Chondrocyte (in vitro differentiated cells): Measurements from ENCODE around the gene MAFB. TPM values are rescaled to one million over a fixed set of nuclear protein-coding genes. Genes with fewer than 3 reads are reported as not detected.

Experiments
- DNase-seq: peaks from one replicate; pipeline ENCODE4 v3.0.0; 2021; ENCODE audit warnings: mixed read lengths, low spot score
- H3K27ac Mint-ChIP-seq: one replicate; pipeline ENCODE4 v1.8.0; 2021; ENCODE audit warnings: mild to moderate bottlenecking, moderate library complexity, mixed read lengths; ENCODE audit not compliant: unreplicated experiment
- H3K27me3 Mint-ChIP-seq: 2 replicates; pipeline ENCODE4 v1.8.0; 2021; ENCODE audit warnings: low read depth, mixed read lengths
- H3K36me3 Mint-ChIP-seq: 2 replicates; pipeline ENCODE4 v1.8.0; 2021; ENCODE audit warnings: low read depth, mixed read lengths
- H3K4me1 Mint-ChIP-seq: 2 replicates; pipeline ENCODE4 v1.8.0; 2021; ENCODE audit warnings: low read depth, mild to moderate bottlenecking, mixed read lengths
- H3K4me3 Mint-ChIP-seq: one replicate; pipeline ENCODE4 v1.8.0; 2021; ENCODE audit warnings: mild to moderate bottlenecking, moderate library complexity, mixed read lengths; ENCODE audit not compliant: unreplicated experiment
- H3K9me3 Mint-ChIP-seq: 2 replicates; pipeline ENCODE4 v1.8.0; 2021; ENCODE audit warnings: low read depth, mixed read lengths
- total RNA-seq: library from RNA; stranded (reverse); gene quantifications from 3 replicates; pipeline ENCODE4 v1.2.1, GENCODE V29; 2021
- TF ChIP-seq, protein P1 (sequence below): fragments of 200-600 bp; sonication (generic); IDR thresholded peaks from 2 replicates; pipeline ENCODE4 v1.5.0; 2021; ENCODE audit warnings: antibody characterized with exemption, mild to moderate bottlenecking, moderate library complexity

Gene MAFB
- total RNA-seq, 1 donor from 2014 or later: 4.2 TPM

DNA sequence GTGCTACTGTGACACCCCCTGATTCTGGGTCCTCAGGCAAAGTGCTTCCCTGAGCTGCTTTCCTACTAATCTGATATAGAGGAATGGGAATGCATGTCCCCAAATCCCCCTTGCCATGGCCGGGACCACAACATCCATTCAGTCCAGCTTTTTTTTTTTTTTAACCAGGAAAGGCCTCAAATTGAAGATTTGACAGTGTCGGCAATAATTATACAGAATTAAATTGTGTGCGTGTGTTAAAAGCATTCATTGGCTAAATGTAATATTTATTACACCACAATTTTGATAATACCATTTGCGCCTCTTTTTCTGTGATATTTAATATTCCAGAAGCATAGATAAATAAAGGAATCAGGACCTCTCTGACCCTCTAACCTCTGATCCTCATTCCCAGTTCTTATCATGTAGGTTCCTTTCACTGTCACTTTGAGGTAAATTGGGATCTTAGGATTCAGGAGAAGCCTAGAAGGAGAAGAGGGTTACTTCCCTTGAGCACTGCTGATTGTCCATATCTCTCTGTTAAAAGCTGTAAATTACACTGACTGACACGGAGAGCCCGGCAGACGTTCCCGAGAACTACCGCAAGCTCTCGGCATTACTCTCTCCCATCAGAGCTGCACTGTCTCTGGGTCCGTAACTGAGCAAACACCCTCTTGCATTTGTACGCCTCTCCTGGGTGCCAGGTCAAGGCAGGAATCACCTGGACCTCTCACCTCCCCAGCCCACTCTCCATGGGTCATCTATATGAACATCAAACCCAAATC lies 29.4 kb upstream of the MAFB start:
- TF ChIP-seq, protein P1, sequence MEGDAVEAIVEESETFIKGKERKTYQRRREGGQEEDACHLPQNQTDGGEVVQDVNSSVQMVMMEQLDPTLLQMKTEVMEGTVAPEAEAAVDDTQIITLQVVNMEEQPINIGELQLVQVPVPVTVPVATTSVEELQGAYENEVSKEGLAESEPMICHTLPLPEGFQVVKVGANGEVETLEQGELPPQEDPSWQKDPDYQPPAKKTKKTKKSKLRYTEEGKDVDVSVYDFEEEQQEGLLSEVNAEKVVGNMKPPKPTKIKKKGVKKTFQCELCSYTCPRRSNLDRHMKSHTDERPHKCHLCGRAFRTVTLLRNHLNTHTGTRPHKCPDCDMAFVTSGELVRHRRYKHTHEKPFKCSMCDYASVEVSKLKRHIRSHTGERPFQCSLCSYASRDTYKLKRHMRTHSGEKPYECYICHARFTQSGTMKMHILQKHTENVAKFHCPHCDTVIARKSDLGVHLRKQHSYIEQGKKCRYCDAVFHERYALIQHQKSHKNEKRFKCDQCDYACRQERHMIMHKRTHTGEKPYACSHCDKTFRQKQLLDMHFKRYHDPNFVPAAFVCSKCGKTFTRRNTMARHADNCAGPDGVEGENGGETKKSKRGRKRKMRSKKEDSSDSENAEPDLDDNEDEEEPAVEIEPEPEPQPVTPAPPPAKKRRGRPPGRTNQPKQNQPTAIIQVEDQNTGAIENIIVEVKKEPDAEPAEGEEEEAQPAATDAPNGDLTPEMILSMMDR: no peak
- no peak overlapping the region for H3K27ac Mint-ChIP-seq
- no peaks in the 10 kb centered on the region for H3K36me3 Mint-ChIP-seq
- no peaks in the 10 kb centered on the region for H3K4me1 Mint-ChIP-seq
- no peak for DNase-seq
- peaks cover 31% of the 10 kb centered on the region for H3K27me3 Mint-ChIP-seq
- H3K9me3 Mint-ChIP-seq: no peaks in the 10 kb centered on the region
- no peak overlapping the region for H3K4me3 Mint-ChIP-seq

GRCh38 chr20:40717343-40717865 lies 28.4 kb upstream of the MAFB start:
- no peak for DNase-seq
- Mint-ChIP-seq H3K36me3 (no peaks in the 10 kb centered on the region), H3K27ac (no peak overlapping the region), H3K9me3 (no peaks in the 10 kb centered on the region), H3K4me3 (no peak overlapping the region), H3K27me3 (peaks cover 36% of the 10 kb centered on the region), H3K4me1 (no peaks in the 10 kb centered on the region)
- TF ChIP-seq, protein P1: no peak

DNA sequence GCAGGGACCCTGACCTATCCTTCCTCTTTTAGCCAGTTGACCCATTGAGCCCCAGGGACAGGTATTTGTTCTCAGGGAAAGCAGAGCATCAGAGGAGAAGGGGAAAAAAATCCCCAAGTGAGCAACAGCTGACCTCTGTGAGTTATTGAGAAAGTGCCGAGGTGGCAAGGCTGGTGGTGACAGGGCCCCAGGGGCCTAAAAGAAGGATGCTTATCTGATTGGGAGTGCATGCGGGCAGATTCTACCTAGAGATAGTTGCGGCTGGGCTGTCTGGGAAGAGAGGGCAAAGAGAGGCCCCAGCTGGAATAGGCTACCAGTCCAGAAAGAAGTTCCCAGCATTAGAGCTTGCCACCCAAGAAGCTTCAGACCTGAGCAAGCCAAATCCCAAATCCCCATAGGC lies 26.5 kb upstream of the MAFB start:
- Mint-ChIP-seq H3K36me3 (no peaks in the 10 kb centered on the region), H3K4me1 (no peaks in the 10 kb centered on the region), H3K4me3 (no peak overlapping the region), H3K27me3 (peaks cover 43% of the 10 kb centered on the region), H3K9me3 (no peaks in the 10 kb centered on the region), H3K27ac (no peak overlapping the region)
- TF ChIP-seq, protein P1: no peak
- no peak for DNase-seq

- TF ChIP-seq, protein P1: no peak
- Mint-ChIP-seq H3K36me3 (no peaks in the 10 kb centered on the region), H3K4me1 (no peaks in the 10 kb centered on the region), H3K27ac (no peak overlapping the region), H3K27me3 (peaks cover 48% of the 10 kb centered on the region), H3K9me3 (no peaks in the 10 kb centered on the region), H3K4me3 (no peak overlapping the region)
- no peak for DNase-seq
Observed at GRCh38 chr20:40714916-40715315, 25.9 kb upstream of the MAFB start.

DNA sequence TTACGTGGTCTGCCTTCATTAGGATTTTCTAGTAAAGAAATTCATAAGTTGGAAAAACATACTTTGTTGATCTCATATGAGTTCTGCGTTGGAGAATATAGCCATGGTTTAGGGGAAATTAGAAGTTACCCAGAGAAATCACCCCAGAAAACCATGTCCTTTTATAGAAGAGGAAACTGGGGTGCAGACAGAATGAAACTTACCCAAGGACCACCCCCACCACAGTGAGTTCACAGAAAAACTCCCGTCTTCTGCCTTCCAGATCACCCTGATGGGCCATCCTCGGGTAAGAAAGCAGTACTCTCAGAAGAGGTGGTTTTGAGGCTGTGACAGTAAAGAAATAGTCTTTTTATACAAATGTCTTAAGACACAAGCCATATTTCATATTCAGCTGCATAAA lies 25.1 kb upstream of the MAFB start:
- peaks cover 48% of the 10 kb centered on the region for H3K27me3 Mint-ChIP-seq
- no peaks in the 10 kb centered on the region for H3K36me3 Mint-ChIP-seq
- no peaks in the 10 kb centered on the region for H3K4me1 Mint-ChIP-seq
- no peak overlapping the region for H3K4me3 Mint-ChIP-seq
- no peak for DNase-seq
- TF ChIP-seq, protein P1: no peak
- H3K27ac Mint-ChIP-seq: no peak overlapping the region
- H3K9me3 Mint-ChIP-seq: no peaks in the 10 kb centered on the region
